GM10248 (cell line): ENCODE measurements around the gene BCL2A1.

Source experiments
- CTCF ChIA-PET: fragments of 300-600 bp; sonication (Branson Sonifier 250); formaldehyde crosslinking; extraction: SDS; loops from one replicate; lab custom pipeline; 2021; ENCODE audit warnings: antibody characterized with exemption; lab: Yijun Ruan, JAX
- POLR2A ChIA-PET: fragments of 350-650 bp; sonication (Branson Sonifier 250); formaldehyde crosslinking; extraction: SDS; loops from one replicate; lab custom pipeline; 2020; ENCODE audit warnings: antibody characterized with exemption; lab: Yijun Ruan, JAX
- DNase-seq: peaks from one replicate; pipeline ENCODE4 v3.0.0; 2012; ENCODE audit errors: extremely low spot score
- TF ChIP-seq, protein P1 (sequence below): IDR thresholded peaks from 2 replicates; pipeline ENCODE4 v1.5.1; 2012; ENCODE audit warnings: mild to moderate bottlenecking, low read depth; ENCODE audit errors: extremely low read depth, missing control alignments, control extremely low read depth

BCL2A1 gene

DNA sequence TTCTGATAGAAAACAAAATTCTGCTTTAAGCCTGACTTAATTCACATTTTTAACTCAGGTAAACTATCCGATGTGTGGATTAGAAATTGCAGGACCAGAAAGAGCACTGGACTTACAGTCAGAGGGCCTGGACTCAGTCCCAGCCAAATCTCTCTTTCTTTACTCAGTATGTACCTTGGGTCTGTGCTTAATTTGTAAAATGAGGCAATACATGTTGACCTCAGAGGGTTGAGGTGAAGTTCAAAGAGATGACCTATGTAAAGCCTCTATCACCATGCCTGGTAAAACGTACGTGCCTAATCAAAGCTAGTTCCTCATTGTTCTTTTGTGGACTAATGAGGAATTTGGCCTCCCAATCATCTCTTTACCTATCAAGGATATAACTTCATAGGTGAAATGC is 1.9 kb upstream of the BCL2A1 start:
- DNase-seq: no peak
- POLR2A ChIA-PET: no interaction called here
- CTCF ChIA-PET: no interaction called here
- TF ChIP-seq, protein P1, sequence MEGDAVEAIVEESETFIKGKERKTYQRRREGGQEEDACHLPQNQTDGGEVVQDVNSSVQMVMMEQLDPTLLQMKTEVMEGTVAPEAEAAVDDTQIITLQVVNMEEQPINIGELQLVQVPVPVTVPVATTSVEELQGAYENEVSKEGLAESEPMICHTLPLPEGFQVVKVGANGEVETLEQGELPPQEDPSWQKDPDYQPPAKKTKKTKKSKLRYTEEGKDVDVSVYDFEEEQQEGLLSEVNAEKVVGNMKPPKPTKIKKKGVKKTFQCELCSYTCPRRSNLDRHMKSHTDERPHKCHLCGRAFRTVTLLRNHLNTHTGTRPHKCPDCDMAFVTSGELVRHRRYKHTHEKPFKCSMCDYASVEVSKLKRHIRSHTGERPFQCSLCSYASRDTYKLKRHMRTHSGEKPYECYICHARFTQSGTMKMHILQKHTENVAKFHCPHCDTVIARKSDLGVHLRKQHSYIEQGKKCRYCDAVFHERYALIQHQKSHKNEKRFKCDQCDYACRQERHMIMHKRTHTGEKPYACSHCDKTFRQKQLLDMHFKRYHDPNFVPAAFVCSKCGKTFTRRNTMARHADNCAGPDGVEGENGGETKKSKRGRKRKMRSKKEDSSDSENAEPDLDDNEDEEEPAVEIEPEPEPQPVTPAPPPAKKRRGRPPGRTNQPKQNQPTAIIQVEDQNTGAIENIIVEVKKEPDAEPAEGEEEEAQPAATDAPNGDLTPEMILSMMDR: no peak

DNA sequence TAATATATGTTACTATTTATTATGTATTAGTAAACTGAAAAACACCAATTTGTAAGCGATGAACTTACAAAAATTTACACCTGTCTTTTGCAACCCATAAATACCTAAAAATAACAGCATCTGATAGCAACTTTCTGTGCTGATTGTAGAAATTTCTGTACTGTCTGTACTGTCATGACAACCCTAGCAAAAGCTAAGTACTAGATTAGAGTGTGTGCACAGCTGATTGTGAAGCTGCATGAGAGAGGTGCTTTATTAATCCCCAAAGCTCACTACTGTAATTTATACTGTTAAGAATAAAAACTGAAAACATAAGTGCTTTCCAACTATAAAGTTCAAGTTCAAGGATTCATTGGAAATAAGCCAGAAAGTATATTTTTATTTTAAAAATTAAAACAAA is 815 bp downstream of the BCL2A1 start:
- POLR2A ChIA-PET: interaction anchor here (0.7 kb wide), 1 partner anchor 73 kb away, joined by 3 read pairs; the partner anchor contains the start of gene MTHFS
- CTCF ChIA-PET: interaction anchor here (1.2 kb wide), 1 partner anchor 47 kb away, joined by 3 read pairs; no protein-coding TSS in a partner anchor
- no peak for DNase-seq
- TF ChIP-seq, protein P1: no peak

DNA sequence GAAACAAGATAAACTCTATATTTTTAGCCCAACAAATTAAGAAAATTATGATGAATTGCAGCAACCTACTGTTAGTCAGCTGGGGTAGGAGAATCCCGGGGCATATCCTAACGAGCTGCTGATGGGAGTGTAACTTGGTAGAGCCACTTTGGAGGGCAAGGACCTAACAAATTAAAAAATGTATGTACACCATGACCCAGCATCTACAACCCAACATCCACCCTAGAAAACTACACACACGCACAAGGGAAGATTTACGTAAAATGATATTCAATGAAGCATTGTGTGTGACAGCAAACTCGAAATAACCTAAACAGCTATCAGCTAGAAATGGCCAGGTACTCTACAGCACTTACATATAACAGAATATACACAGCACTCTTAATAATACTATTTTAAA is 1.9 kb downstream of the BCL2A1 start:
- DNase-seq: no peak
- POLR2A ChIA-PET: no interaction called here
- CTCF ChIA-PET: interaction anchor here (0.8 to 2.4 kb wide), 4 partner anchors 9 to 73 kb away, joined by 3 to 15 read pairs (median 4); no protein-coding TSS in a partner anchor
- TF ChIP-seq, protein P1: no peak

DNA sequence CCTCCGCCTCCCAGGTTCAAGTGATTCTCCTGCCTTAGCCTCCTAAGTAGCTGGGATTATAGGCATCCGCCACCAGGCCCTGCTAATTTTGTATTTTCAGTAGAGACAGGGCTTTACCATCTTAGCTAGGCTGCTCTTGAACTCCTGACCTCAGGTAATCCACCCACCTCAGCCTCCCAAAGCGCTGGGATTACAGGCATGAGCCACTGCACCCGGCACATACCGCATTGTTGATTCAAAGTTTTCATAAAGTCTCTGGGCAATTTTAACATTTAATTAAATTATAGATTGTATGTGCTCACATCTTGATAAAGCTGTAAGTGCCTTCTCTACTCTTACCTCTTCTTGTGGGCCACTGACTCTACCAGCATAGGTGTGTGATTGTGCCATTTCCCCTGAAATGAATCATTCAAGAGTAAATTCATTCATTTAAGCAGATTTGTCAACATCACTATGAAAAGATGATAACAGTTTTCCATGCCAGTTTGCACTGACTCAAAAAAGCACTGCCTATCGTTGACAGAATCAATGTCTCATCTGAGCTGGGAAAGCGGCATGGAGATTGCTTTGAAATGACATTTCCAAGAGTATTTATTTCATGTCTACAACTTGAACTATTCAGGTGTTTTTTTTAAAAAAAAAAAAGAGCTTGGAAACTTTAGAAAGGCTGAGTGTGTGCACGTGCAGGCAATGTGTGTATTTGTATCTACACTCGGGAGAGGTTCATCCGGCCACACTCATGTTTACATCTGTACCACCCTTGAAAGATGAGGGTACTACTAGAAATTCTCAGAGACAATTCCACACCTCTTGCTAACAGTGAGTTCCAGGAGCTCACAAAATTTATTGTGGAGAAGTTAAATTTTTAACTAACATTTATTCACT is 3.5 kb downstream of the BCL2A1 start:
- no peak for DNase-seq
- ChIA-PET CTCF (interaction anchor here (1.1 to 2.4 kb wide), 5 partner anchors 10 to 72 kb away, joined by 3 to 15 read pairs (median 5); no protein-coding TSS in a partner anchor), POLR2A (interaction anchor here (0.6 to 1.3 kb wide), 4 partner anchors 9 to 70 kb away, joined by 3 to 5 read pairs (median 4); no protein-coding TSS in a partner anchor)
- TF ChIP-seq, protein P1: no peak

DNA sequence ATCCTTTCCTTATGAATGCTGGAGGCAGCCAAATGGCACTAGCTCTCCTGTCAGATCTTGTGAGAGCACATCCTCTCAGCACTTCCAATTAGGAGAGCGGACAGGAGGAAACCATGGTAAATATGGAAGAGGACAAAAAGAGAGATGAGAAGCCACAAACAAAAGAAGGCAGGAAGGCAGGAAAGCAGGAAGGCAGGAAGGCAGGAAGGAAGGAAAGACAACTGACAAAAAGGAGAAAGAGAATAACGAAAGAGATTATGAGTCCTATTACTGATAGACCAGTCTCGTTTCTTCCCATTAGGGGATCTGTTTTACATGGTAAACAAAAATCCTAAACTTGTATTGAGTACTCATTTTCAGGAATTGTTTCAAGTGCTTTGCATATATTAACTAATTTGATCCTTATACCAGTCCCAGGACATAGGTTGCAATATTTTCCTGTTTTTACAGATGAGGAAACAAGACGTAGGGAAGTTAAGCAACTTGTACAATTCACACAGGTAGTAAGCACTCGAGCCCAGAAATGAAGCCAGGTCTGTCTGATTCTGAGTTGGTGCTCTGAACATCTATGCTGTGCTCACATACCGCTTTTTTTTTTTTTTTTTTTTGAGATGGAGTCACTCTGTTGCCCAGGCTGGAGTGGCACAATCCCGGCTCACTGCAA is 4.2 kb downstream of the BCL2A1 start:
- ChIA-PET POLR2A (interaction anchor here (0.7 to 1.2 kb wide), 3 partner anchors 10 to 69 kb away, joined by 3 to 5 read pairs (median 5); no protein-coding TSS in a partner anchor), CTCF (interaction anchor here (1.3 kb wide), 1 partner anchor 12 kb away, joined by 5 read pairs; no protein-coding TSS in a partner anchor)
- DNase-seq: no peak
- TF ChIP-seq, protein P1: no peak

DNA sequence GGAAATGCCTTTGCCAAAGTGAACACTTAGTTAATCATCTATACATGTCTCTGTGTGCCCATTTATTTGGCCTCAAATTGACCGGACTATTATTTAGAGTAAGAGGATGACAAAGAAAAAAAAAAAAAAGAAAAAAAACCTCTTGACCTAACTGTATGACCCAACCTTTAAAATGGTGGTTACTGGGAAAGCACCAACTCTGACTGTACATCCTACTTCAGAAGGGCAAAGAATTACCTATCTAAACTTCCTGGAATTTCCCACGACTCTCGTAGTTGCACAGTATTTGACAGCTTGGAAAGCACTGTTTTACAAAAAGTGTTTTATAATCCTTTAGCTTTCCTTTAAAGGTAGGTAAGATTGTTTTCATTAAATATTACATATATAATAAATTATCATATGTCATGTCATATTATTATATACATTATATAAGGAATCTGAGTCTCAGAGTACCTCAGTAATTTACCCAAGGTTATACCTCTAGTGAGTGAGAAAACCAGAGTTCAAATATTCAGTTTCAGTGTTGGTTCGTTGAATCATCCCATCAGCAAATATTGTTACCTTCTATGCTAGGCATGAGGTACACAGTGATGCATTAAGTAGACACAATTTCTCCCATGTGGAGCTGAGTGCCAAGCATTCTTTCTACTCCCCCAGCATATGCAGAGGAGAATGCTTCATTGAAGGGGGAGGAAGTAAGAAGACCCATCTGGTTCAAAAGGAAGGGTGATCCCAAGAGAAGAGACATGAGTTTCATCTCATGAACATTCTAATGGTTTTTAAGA is 5.0 kb downstream of the BCL2A1 start:
- ChIA-PET CTCF (interaction anchor here (1.3 kb wide), 1 partner anchor 13 kb away, joined by 5 read pairs; no protein-coding TSS in a partner anchor), POLR2A (interaction anchor here (0.9 kb wide), 1 partner anchor 16 kb away, joined by 3 read pairs; no protein-coding TSS in a partner anchor)
- TF ChIP-seq, protein P1: no peak
- DNase-seq: no peak
